ENCODE data around the gene CTCF. TPM values are rescaled to one million over a fixed set of nuclear protein-coding genes. Genes with fewer than 3 reads are reported as not detected.

CTCF gene
- total and polyA plus RNA-seq, 12 donors, result 11.9 to 31.0 (median 23.8) TPM

DNA sequence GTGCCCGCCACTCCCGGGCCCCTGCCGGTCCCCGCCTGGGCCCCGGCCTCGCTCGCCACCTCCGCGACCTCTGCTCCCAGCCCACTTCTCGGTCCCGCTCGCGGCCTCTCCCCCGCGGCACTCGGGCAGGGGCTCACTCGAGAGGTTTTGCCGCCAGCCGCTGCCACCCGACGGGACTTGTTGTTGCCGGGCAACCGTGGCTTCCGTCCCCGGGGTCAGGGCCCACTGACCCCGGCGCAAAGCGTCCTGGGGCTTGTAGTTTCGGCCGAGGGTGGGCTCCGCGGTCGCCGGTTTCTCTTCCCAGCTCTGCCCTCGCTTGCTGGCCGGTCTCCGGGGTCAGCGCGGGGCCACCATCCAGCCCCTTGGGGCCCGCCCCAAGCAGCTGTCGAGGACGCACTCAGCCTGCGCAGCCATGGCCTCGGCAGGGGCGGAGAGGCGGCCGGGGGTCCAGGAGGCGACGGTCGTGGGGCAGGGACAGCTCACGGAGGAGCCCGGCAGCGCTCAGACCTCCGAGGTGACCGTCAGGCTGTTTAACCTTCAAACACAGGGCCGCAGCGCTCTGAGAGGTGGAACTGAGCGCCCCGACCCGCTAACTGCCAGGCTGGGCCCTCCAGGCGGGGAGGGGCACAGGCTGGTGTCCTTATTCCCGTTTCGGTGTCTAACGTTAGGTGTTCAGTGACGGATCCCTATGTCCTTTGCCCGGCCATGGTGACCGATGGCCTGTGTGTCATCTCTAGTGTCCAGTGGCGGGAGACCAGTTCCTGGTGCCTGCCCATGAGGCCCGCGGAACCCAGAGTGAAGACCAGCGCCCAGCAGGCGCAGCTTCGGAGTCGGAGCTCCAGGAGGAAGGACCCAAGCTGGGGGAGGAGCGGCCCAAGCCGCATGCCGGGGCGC, 104.5 kb downstream of the CTCF start, which contains the start of the genes C16orf86 and ENKD1:
Gene C16orf86, plus strand, starts transcription at position 256 of the 894 bp plus-strand sequence. Its CDS starts 157 bp downstream, at position 413.
Gene ENKD1, minus strand, starts transcription at position 192 of the 894 bp plus-strand sequence. CDS start 308 bp downstream, outside the sequence.
- DNase-seq (peak; percentile 88), ATAC-seq (peak; percentile 71 to 84 (median 76))
- WGBS, 2 donors, result 4 to 5% methylated on average over 76 to 78 of the region's 78 CpGs
- Histone ChIP-seq H3K36me3 (peaks cover 0 to 27% (median 0%) of the 10 kb centered on the region in 9 donors), H3K27ac (peak within 1 kb of the TSS; percentile 81 to 98 (median 94)), H3K4me3 (peak within 1 kb of the TSS; percentile 58 to 92 (median 87)), H3K4me1 (peaks cover 8 to 38% (median 25%) of the 10 kb centered on the region in 9 donors), H3K27me3 (no peaks in the 10 kb centered on the region), H3K9me3 (no peaks in the 10 kb centered on the region)
- TF ChIP-seq, protein P1, sequence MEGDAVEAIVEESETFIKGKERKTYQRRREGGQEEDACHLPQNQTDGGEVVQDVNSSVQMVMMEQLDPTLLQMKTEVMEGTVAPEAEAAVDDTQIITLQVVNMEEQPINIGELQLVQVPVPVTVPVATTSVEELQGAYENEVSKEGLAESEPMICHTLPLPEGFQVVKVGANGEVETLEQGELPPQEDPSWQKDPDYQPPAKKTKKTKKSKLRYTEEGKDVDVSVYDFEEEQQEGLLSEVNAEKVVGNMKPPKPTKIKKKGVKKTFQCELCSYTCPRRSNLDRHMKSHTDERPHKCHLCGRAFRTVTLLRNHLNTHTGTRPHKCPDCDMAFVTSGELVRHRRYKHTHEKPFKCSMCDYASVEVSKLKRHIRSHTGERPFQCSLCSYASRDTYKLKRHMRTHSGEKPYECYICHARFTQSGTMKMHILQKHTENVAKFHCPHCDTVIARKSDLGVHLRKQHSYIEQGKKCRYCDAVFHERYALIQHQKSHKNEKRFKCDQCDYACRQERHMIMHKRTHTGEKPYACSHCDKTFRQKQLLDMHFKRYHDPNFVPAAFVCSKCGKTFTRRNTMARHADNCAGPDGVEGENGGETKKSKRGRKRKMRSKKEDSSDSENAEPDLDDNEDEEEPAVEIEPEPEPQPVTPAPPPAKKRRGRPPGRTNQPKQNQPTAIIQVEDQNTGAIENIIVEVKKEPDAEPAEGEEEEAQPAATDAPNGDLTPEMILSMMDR (IDR thresholded peaks at IDR 0.05), result peak in 1 of 9 donors; percentile 8
- intact Hi-C loops (cut with DNase I), result loop anchor here in 5 of 10 donors (1.0 to 10.0 kb wide), 6 partner anchors 104 to 172 kb away; partner anchors contain the start of genes CTCF (in 3 of the 5), RANBP10 (in 1 of the 5) and TSNAXIP1 (in 1 of the 5)

GRCh38 chr16:67667453-67667816, 105.1 kb downstream of the CTCF start:
- H3K27ac ChIP-seq, result peak overlapping the region; percentile 81 to 98 (median 94)
- ATAC-seq (peak in 2 of 8 donors; percentile 3 to 6), DNase-seq (no peak)
- no peaks in the 10 kb centered on the region for H3K27me3 ChIP-seq
- peaks cover 0 to 25% (median 0%) of the 10 kb centered on the region in 9 donors for H3K36me3 ChIP-seq
- H3K9me3 ChIP-seq, result no peaks in the 10 kb centered on the region
- 43 to 45% methylated on average over 10 of the region's 10 CpGs for WGBS, 2 donors
- TF ChIP-seq, protein P1 (IDR thresholded peaks at IDR 0.05), result no peak
- H3K4me3 ChIP-seq, result peak overlapping the region; percentile 58 to 92 (median 87)
- peaks cover 8 to 41% (median 28%) of the 10 kb centered on the region in 9 donors for H3K4me1 ChIP-seq
- intact Hi-C loops (cut with DNase I), result loop anchor here in 5 of 10 donors (1.0 to 10.0 kb wide), 6 partner anchors 105 to 173 kb away; partner anchors contain the start of genes CTCF (in 3 of the 5), RANBP10 (in 1 of the 5) and TSNAXIP1 (in 1 of the 5)

DNA sequence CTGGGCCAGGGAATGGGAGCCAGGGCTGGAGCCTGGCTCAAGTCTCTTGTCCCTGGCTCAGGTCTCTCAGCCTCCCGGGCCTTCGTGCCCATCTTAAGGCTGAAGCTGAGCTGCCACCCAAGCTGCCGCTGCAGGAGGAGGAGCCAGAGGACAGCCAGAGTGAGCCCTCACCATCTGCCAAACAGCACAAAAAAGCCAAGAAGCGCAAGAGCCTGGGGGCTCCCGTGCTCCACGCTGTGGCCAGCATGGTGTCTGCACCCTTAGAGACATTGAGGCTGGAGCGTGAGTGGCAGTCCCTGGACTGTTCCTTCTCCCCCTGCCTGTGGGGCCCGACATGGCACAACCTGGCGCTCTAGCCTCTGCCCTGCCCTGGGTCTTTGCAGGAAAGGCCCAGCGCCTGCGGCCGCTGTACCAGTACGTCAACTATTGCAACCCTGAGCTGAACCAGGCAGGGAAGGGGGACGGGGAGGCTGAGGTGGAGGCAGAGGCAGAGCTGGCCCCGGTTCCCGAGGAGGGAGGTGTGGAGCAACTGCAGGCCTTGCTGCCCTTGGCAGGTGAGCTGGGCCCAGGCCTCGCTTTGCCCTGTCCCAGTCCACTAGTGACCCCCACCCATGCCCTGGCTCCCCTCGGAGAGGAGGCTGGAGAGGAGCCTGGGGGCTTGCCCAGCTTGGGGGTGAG, 105.6 kb downstream of the CTCF start:
- Histone ChIP-seq H3K36me3 (peaks cover 0 to 20% (median 0%) of the 10 kb centered on the region in 9 donors), H3K27ac (peak overlapping the region; percentile 81 to 98 (median 94)), H3K4me3 (peak overlapping the region in 9 of 10 donors; percentile 58 to 92 (median 87)), H3K9me3 (no peaks in the 10 kb centered on the region), H3K4me1 (peaks cover 10 to 46% (median 32%) of the 10 kb centered on the region in 9 donors), H3K27me3 (no peaks in the 10 kb centered on the region)
- TF ChIP-seq, protein P1 (IDR thresholded peaks at IDR 0.05), result peak; percentile 67 to 93 (median 84)
- WGBS, 2 donors, result 25 to 28% methylated on average over 18 of the region's 18 CpGs
- ATAC-seq, result peak; percentile 83 to 91 (median 88)
- intact Hi-C loops (cut with DNase I), result loop anchor here in 8 of 10 donors (1.0 to 10.0 kb wide), 7 partner anchors 105 to 173 kb away; partner anchors contain the start of genes CTCF (in 3 of the 8), RANBP10 (in 1 of the 8) and TSNAXIP1 (in 1 of the 8)
- DNase-seq, result peak; percentile 82 to 86
